GM12878 (cell line): Measurements from ENCODE around the gene SUPT3H. TPM values are rescaled to one million over a fixed set of nuclear protein-coding genes. Genes with fewer than 3 reads are reported as not detected.
A peak's percentile ranks its signal among the peaks of the same experiment; 100 is the strongest.
"Not testable (repeated sequence)": the region's sequence is repeated elsewhere in the genome, so short reads cannot be mapped to it uniquely, and the experiment has no call there.

Source experiments
- ATAC-seq: fragments of 200-7000 bp; cut with Tn5 transposase; 3 replicates; pipeline ENCODE4 v1.9.1; 2020; ENCODE audit warnings: mild to moderate bottlenecking, moderate library complexity
- BruUV-seq: library from RNA; stranded (reverse); fragments of 400-500 nt; replicated peaks from 2 replicates; lab custom pipeline; 2021; lab: Mats Ljungman, UMichigan
- CTCF ChIA-PET: fragments of 300-600 bp; sonication (Branson Sonifier 250); formaldehyde crosslinking; extraction: SDS; loops from one replicate; lab custom pipeline; 2021; ENCODE audit warnings: inconsistent platforms; lab: Yijun Ruan, JAX
- POLR2A ChIA-PET: fragments of 350-600 bp; formaldehyde crosslinking; extraction: SDS; loops from one replicate; lab custom pipeline; 2021; ENCODE audit warnings: inconsistent platforms; lab: Charles Lee
- RAD21 ChIA-PET: fragments of 300-600 bp; sonication (Branson Sonifier 250); formaldehyde crosslinking; loops from one replicate; lab custom pipeline; 2023; ENCODE audit warnings: antibody characterized with exemption; ENCODE audit not compliant: unreplicated experiment; lab: Charles Lee
- SMC1A ChIA-PET: fragments of 300-600 bp; sonication (Branson Sonifier 250); formaldehyde crosslinking; loops from one replicate; lab custom pipeline; 2023; ENCODE audit not compliant: unreplicated experiment, uncharacterized antibody; lab: Charles Lee
- DNase-seq: peaks from one replicate; pipeline ENCODE4 v3.0.0-alpha.2; 2011; ENCODE audit warnings: low read depth, low spot score
- FAIRE-seq: peaks from 3 replicates; lab custom pipeline; 2011; peaks lifted over from hg19 to GRCh38; lab: Jason Lieb, UNC
- H2AFZ ChIP-seq: 2 replicates; pipeline ENCODE4 v1.6.0; 2011; ENCODE audit warnings: low read depth, low read length, control low read depth; ENCODE audit not compliant: control insufficient read depth
- H3K27ac ChIP-seq: 2 replicates; pipeline ENCODE4 v1.5.1; 2011; ENCODE audit warnings: control low read depth; ENCODE audit not compliant: control insufficient read depth, insufficient read depth
- H3K27me3 ChIP-seq, 2 experiments: replicated peaks in 1 of 2; 2 replicates each; pipeline versions ENCODE4 v1.6.0 to v1.6.1; 2011; ENCODE audit warnings: low read length in 1 of 2; ENCODE audit not compliant: control insufficient read depth in 2 of 2, insufficient read depth in 2 of 2
- H3K36me3 ChIP-seq, 2 experiments: 2 replicates each; pipeline ENCODE4 v1.5.1; 2011; ENCODE audit warnings: low read length in 1 of 2; ENCODE audit not compliant: control insufficient read depth in 2 of 2, insufficient read depth in 2 of 2
- H3K4me1 ChIP-seq: 2 replicates; pipeline ENCODE4 v1.6.1; 2011; ENCODE audit warnings: mild to moderate bottlenecking, low read length, moderate library complexity, mixed read lengths; ENCODE audit not compliant: control insufficient read depth, insufficient read depth
- H3K4me2 ChIP-seq: 2 replicates; pipeline ENCODE4 v1.6.0; 2011; ENCODE audit warnings: control low read depth; ENCODE audit not compliant: control insufficient read depth, insufficient read depth
- H3K4me3 ChIP-seq: fragments of 200-600 bp; sonication (generic); 2 replicates; pipeline ENCODE4 v1.5.1; 2016
- H3K79me2 ChIP-seq: 2 replicates; pipeline ENCODE4 v1.6.0; 2011; ENCODE audit warnings: low read length; ENCODE audit not compliant: control insufficient read depth, insufficient read depth
- H3K9ac ChIP-seq: 2 replicates; pipeline ENCODE4 v1.8.0; 2011; ENCODE audit warnings: low read length, control low read depth, mixed read lengths; ENCODE audit not compliant: control insufficient read depth, insufficient read depth
- H3K9me3 ChIP-seq: replicated peaks from 3 replicates; pipeline ENCODE4 v1.5.1; 2011; ENCODE audit warnings: mild to moderate bottlenecking, low read length; ENCODE audit not compliant: control insufficient read depth, insufficient read depth
- H4K20me1 ChIP-seq: 2 replicates; pipeline ENCODE4 v1.6.0; 2011; ENCODE audit not compliant: control insufficient read depth, insufficient read depth
- FOXK2 ChIP-seq: fragments of 450-650 bp; IDR thresholded peaks from 2 replicates; pipeline ENCODE4 v1.6.1; 2017; ENCODE audit warnings: mild to moderate bottlenecking, moderate library complexity
- HDAC6 ChIP-seq: fragments of 200-600 bp; sonication (generic); IDR thresholded peaks from one replicate; pipeline ENCODE4 v1.8.0; 2017; ENCODE audit warnings: antibody characterized with exemption; ENCODE audit not compliant: unreplicated experiment
- MEF2A ChIP-seq: IDR thresholded peaks from 2 replicates; pipeline ENCODE4 v1.6.1; 2011; ENCODE audit warnings: low read depth, mild to moderate bottlenecking, low read length, moderate library complexity; ENCODE audit not compliant: insufficient read depth
- WGBS: methylation state at CpG from one replicate; pipeline ENCODE4 v1.1.6; 2016; ENCODE audit warnings: low lambda C conversion rate; ENCODE audit not compliant: insufficient replicate concordance, insufficient coverage; ENCODE audit errors: missing lambda C conversion rate; 5-methylcytosine and 5-hydroxymethylcytosine counted together
- in situ Hi-C: fragments of 300-500 bp; cut with MboI; formaldehyde crosslinking; loops from 9 replicates; pipeline ENCODE4 v1.14.3; 2018; ENCODE audit warnings: mixed read lengths
- intact Hi-C: fragments of 100-400 bp; cut with micrococcal nuclease; formaldehyde crosslinking; loops from one replicate; pipeline ENCODE4 v1.14.2; 2022; ENCODE audit not compliant: unreplicated experiment
- polyA plus RNA-seq, 11 experiments: library from polyadenylated mRNA; depleted of rRNA in 4 of 11; unstranded in 6 of 11; stranded (reverse) in 5 of 11; fragments of >200 nt; fragmentation: Nextera tagmentation in 4 of 11; fragmentation: Illumina TruSeq in 1 of 11; extraction: Ambion mirVana in 4 of 11; extraction: Trizol in 1 of 11; gene quantifications; 1 replicate in 1 of 11; 2 replicates in 10 of 11; pipeline versions ENCODE4 v1.2.1 to v1.2.3, GENCODE V29; 2011 to 2016; ENCODE audit warnings: inconsistent platforms in 2 of 11, missing spikeins in 2 of 11, low read depth in 1 of 11
- total RNA-seq, 4 experiments: library from RNA; depleted of rRNA in 3 of 4; stranded (reverse); fragments of >200 nt in 3 of 4; fragmentation: Illumina TruSeq in 1 of 4; extraction: Trizol in 1 of 4; gene quantifications; 2 replicates each; pipeline versions ENCODE4 v1.2.1 to v1.2.3, GENCODE V29; 2013 to 2021

SUPT3H gene
- total and polyA plus RNA-seq, 10 of the 15 experiments (the other 5 are each of a cell fraction or from before 2014, with no cell fraction given): 0.51 to 3.7 (median 2.0) TPM

DNA sequence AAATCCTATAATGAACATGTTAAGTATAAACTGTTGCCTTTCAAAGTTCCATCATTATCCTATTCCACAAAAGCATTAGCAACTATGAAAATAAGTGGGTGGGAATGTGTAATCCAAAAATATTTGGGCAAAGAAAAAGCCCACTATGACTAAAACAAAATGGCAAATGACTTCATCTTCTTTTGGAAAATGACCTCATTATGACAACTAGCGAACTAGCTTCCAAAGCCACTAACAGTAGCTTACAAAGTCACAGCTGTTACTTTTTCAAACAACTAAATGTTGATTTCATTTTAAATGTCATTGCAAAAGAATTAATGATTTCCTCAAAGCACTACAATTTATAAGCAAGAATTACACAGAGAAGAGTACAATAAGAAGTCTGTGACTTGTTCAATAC, 99.4 kb downstream of the SUPT3H start:
- H3K4me3 ChIP-seq: no peak overlapping the region
- no peak overlapping the region for H3K4me2 ChIP-seq
- TF ChIP-seq MEF2A: no peak
- TF ChIP-seq FOXK2: no peak
- TF ChIP-seq HDAC6: no peak
- ChIA-PET RAD21 (no interaction called here), CTCF (no interaction called here), POLR2A (no interaction called here), SMC1A (no interaction called here)
- no peak for ATAC-seq
- H2AFZ ChIP-seq: no peak overlapping the region
- 71% methylated on average over 1 of the region's 1 CpG for WGBS
- no peaks in the 10 kb centered on the region for H3K36me3 ChIP-seq
- intact Hi-C loops: no loop called here
- H3K27ac ChIP-seq: no peak overlapping the region
- BruUV-seq: no TSS peak
- no peak for DNase-seq
- no peaks in the 10 kb centered on the region for H3K9me3 ChIP-seq
- peak; percentile 71 for FAIRE-seq
- H3K9ac ChIP-seq: no peak overlapping the region
- no peaks in the 10 kb centered on the region for H3K79me2 ChIP-seq
- in situ Hi-C loops: no loop called here
- no peaks in the 10 kb centered on the region for H4K20me1 ChIP-seq
- no peaks in the 10 kb centered on the region for H3K4me1 ChIP-seq
- H3K27me3 ChIP-seq: no peaks in the 10 kb centered on the region

DNA sequence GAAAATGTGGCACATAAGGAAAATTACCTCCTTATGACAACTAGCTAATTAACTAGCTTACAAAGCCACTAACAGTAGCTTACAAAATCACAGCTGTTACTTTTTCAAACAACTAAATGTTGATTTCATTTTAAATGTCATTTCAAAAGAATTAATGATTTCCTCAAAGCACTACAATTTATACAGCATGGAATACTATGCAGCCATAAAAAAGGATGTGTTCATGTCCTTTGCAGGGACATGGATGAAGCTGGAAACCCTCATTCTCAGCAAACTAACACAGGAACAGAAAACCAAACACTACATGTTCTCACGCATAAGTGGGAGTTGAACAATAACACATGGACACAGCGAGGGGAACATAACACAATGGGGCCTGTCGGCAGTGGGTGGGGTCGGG, 100.0 kb downstream of the SUPT3H start:
- intact Hi-C loops, H2AFZ ChIP-seq, H3K36me3 ChIP-seq, DNase-seq, H3K9ac ChIP-seq, H3K9me3 ChIP-seq, RAD21 ChIA-PET, in situ Hi-C loops, H3K27me3 ChIP-seq, H3K4me3 ChIP-seq, H3K79me2 ChIP-seq, H3K4me2 ChIP-seq, H3K4me1 ChIP-seq, ATAC-seq, POLR2A ChIA-PET, H3K27ac ChIP-seq, H4K20me1 ChIP-seq, CTCF ChIA-PET, FAIRE-seq, BruUV-seq: not testable (repeated sequence)
- WGBS: 39% methylated on average over 3 of the region's 4 CpGs
- SMC1A ChIA-PET: interaction anchor here (1.2 to 1.3 kb wide), 2 partner anchors 12 to 15 kb away, joined by 3 to 4 read pairs; no protein-coding TSS in a partner anchor
